Trophoblast cell (in vitro differentiated cells and primary cell): ENCODE measurements around the gene ZYX.

Experiments
- DNase-seq, 2 donors: peaks; one replicate each; pipeline ENCODE4 v3.0.0-alpha.2; 2016
- H2AFZ ChIP-seq: 2 replicates; pipeline ENCODE4 v1.6.1; 2013; ENCODE audit warnings: low read length, moderate library complexity, mild to moderate bottlenecking; ENCODE audit not compliant: insufficient read depth, poor library complexity
- H2AK5ac ChIP-seq: 2 replicates; pipeline ENCODE4 v1.6.1; 2013; ENCODE audit warnings: mild to moderate bottlenecking, low read length
- H2BK120ac ChIP-seq: 2 replicates; pipeline ENCODE4 v1.6.1; 2013; ENCODE audit warnings: low read length, mild to moderate bottlenecking, moderate library complexity; ENCODE audit not compliant: insufficient read depth, poor library complexity
- H2BK12ac ChIP-seq: 2 replicates; pipeline ENCODE4 v1.6.1; 2013; ENCODE audit warnings: mild to moderate bottlenecking, low read length, moderate library complexity
- H2BK5ac ChIP-seq: 2 replicates; pipeline ENCODE4 v1.6.1; 2013; ENCODE audit warnings: low read length, low read depth, moderate library complexity, mild to moderate bottlenecking; ENCODE audit not compliant: poor library complexity
- H3K14ac ChIP-seq: 2 replicates; pipeline ENCODE4 v1.6.1; 2013; ENCODE audit warnings: mild to moderate bottlenecking, low read length
- H3K18ac ChIP-seq: 2 replicates; pipeline ENCODE4 v1.6.1; 2013; ENCODE audit warnings: mild to moderate bottlenecking, low read length
- H3K23ac ChIP-seq: 2 replicates; pipeline ENCODE4 v1.6.1; 2013; ENCODE audit warnings: low read length
- H3K27ac ChIP-seq: 2 replicates; pipeline ENCODE4 v1.5.1; 2013; ENCODE audit warnings: low read depth, mild to moderate bottlenecking, inconsistent platforms, low read length, moderate library complexity
- H3K27me3 ChIP-seq: 2 replicates; pipeline ENCODE4 v1.6.1; 2013; ENCODE audit warnings: inconsistent platforms, mild to moderate bottlenecking, low read length, moderate library complexity; ENCODE audit not compliant: insufficient read depth
- H3K36me3 ChIP-seq, 2 experiments: 1 replicate in 1 of 2; 2 replicates in 1 of 2; pipeline ENCODE4 v1.6.1; 2013; ENCODE audit warnings: low read length in 2 of 2, mild to moderate bottlenecking in 2 of 2, moderate library complexity in 1 of 2; ENCODE audit not compliant: insufficient read depth in 2 of 2, control insufficient read depth in 1 of 2
- H3K4ac ChIP-seq: 2 replicates; pipeline ENCODE4 v1.6.1; 2013; ENCODE audit warnings: low read depth, mild to moderate bottlenecking, low read length, moderate library complexity
- H3K4me1 ChIP-seq, 2 experiments: 1 replicate in 1 of 2; 2 replicates in 1 of 2; pipeline ENCODE4 v1.6.1; 2013; ENCODE audit warnings: low read length in 2 of 2, mild to moderate bottlenecking in 2 of 2, moderate library complexity in 1 of 2; ENCODE audit not compliant: insufficient read depth in 2 of 2, control insufficient read depth in 1 of 2
- H3K4me2 ChIP-seq: 2 replicates; pipeline ENCODE4 v1.6.1; 2013; ENCODE audit warnings: inconsistent platforms, mild to moderate bottlenecking, low read length, moderate library complexity
- H3K4me3 ChIP-seq: 2 replicates; pipeline ENCODE4 v1.5.1; 2013; ENCODE audit warnings: mild to moderate bottlenecking, low read depth, low read length, inconsistent platforms
- H3K79me1 ChIP-seq: one replicate; pipeline ENCODE4 v1.6.1; 2013; ENCODE audit warnings: low read length
- H3K79me2 ChIP-seq: 2 replicates; pipeline ENCODE4 v1.6.1; 2013; ENCODE audit warnings: low read length, mild to moderate bottlenecking; ENCODE audit not compliant: control insufficient read depth, insufficient read depth, poor library complexity
- H3K9ac ChIP-seq: 2 replicates; pipeline ENCODE4 v1.6.1; 2013; ENCODE audit warnings: mild to moderate bottlenecking, low read length
- H3K9me3 ChIP-seq: 2 replicates; pipeline ENCODE4 v1.6.1; 2013; ENCODE audit warnings: low read depth, mild to moderate bottlenecking, control low read depth, inconsistent platforms, low read length; ENCODE audit not compliant: insufficient read depth
- H4K12ac ChIP-seq: 2 replicates; pipeline ENCODE4 v1.6.1; 2013; ENCODE audit warnings: low read depth, mild to moderate bottlenecking, low read length, moderate library complexity
- H4K8ac ChIP-seq: 2 replicates; pipeline ENCODE4 v1.6.1; 2013; ENCODE audit warnings: low read depth, mild to moderate bottlenecking, low read length, moderate library complexity
- H4K91ac ChIP-seq: one replicate; pipeline ENCODE4 v1.6.1; 2013; ENCODE audit warnings: low read depth, mild to moderate bottlenecking, low read length, moderate library complexity
- WGBS: extraction: QIAGEN DNeasy Blood & Tissue Kit; methylation state at CpG from one replicate; pipeline ENCODE4 v1.1.7; 2013; ENCODE audit warnings: missing lambda C conversion rate; ENCODE audit not compliant: insufficient read length, insufficient coverage; ENCODE audit errors: extremely low coverage; 5-methylcytosine and 5-hydroxymethylcytosine counted together

ZYX gene

GRCh38 chr7:143384661-143385631, 3.8 kb downstream of the ZYX start:
- peaks cover 27% of the 10 kb centered on the region for H3K79me1 ChIP-seq
- H3K23ac ChIP-seq = peak overlapping the region; percentile 94
- H3K14ac ChIP-seq = no peak overlapping the region
- H4K12ac ChIP-seq = no peak overlapping the region
- H3K79me2 ChIP-seq = peaks cover 41% of the 10 kb centered on the region
- H3K4me2 ChIP-seq = peak overlapping the region; percentile 68
- H2AK5ac ChIP-seq = no peak overlapping the region
- 100% methylated on average over 3 of the region's 14 CpGs for WGBS
- peaks cover 27 to 34% of the 10 kb centered on the region in 2 experiments for H3K4me1 ChIP-seq
- no peak overlapping the region for H2AFZ ChIP-seq
- peak overlapping the region; percentile 46 for H3K4me3 ChIP-seq
- H2BK12ac ChIP-seq = no peak overlapping the region
- H4K8ac ChIP-seq = no peak overlapping the region
- no peak overlapping the region for H2BK120ac ChIP-seq
- no peak overlapping the region for H3K27ac ChIP-seq
- peak overlapping the region; percentile 59 for H3K4ac ChIP-seq
- no peak overlapping the region for H3K9ac ChIP-seq
- H3K36me3 ChIP-seq = peaks cover 63 to 72% of the 10 kb centered on the region in 2 experiments
- no peak for DNase-seq
- H3K18ac ChIP-seq = no peak overlapping the region
- no peak overlapping the region for H4K91ac ChIP-seq
- peaks cover 3% of the 10 kb centered on the region for H3K9me3 ChIP-seq
- no peaks in the 10 kb centered on the region for H3K27me3 ChIP-seq
- H2BK5ac ChIP-seq = no peak overlapping the region

- Histone ChIP-seq H3K14ac (no peak overlapping the region), H4K91ac (no peak overlapping the region), H2BK120ac (no peak overlapping the region), H3K79me1 (peaks cover 21% of the 10 kb centered on the region), H3K27ac (no peak overlapping the region), H3K9ac (no peak overlapping the region), H3K79me2 (peaks cover 36% of the 10 kb centered on the region), H3K18ac (no peak overlapping the region), H2AFZ (no peak overlapping the region), H4K8ac (no peak overlapping the region), H2AK5ac (no peak overlapping the region), H3K9me3 (peaks cover 3% of the 10 kb centered on the region), H3K4me1 (peaks cover 27 to 34% of the 10 kb centered on the region in 2 experiments), H2BK12ac (no peak overlapping the region), H3K36me3 (peaks cover 74 to 82% of the 10 kb centered on the region in 2 experiments), H3K4ac (peak overlapping the region; percentile 7), H3K27me3 (no peaks in the 10 kb centered on the region), H2BK5ac (no peak overlapping the region), H3K4me3 (no peak overlapping the region), H4K12ac (no peak overlapping the region), H3K23ac (peak overlapping the region; percentile 27), H3K4me2 (peak overlapping the region; percentile 4)
- no CpG with 5 or more reads among the region's 19 CpGs for WGBS
- DNase-seq = peak; percentile 11 to 33
Observed at GRCh38 chr7:143385891-143386781, 5.0 kb downstream of the ZYX start.

- no peak overlapping the region for H3K4me3 ChIP-seq
- H3K14ac ChIP-seq = no peak overlapping the region
- H3K27me3 ChIP-seq = no peaks in the 10 kb centered on the region
- no peak overlapping the region for H4K12ac ChIP-seq
- no peak overlapping the region for H3K18ac ChIP-seq
- peaks cover 25% of the 10 kb centered on the region for H3K79me2 ChIP-seq
- H3K36me3 ChIP-seq = peaks cover 81 to 91% of the 10 kb centered on the region in 2 experiments
- H3K27ac ChIP-seq = no peak overlapping the region
- H2BK120ac ChIP-seq = no peak overlapping the region
- no peak overlapping the region for H2AK5ac ChIP-seq
- no peak overlapping the region for H3K4me2 ChIP-seq
- H3K9ac ChIP-seq = no peak overlapping the region
- H3K4me1 ChIP-seq = peaks cover 27 to 43% of the 10 kb centered on the region in 2 experiments
- H3K4ac ChIP-seq = no peak overlapping the region
- peaks cover 3% of the 10 kb centered on the region for H3K9me3 ChIP-seq
- no peak overlapping the region for H4K8ac ChIP-seq
- no peak for DNase-seq
- H4K91ac ChIP-seq = no peak overlapping the region
- no peak overlapping the region for H2AFZ ChIP-seq
- peaks cover 10% of the 10 kb centered on the region for H3K79me1 ChIP-seq
- H3K23ac ChIP-seq = no peak overlapping the region
- no peak overlapping the region for H2BK5ac ChIP-seq
- no peak overlapping the region for H2BK12ac ChIP-seq
- WGBS = no CpG with 5 or more reads among the region's 23 CpGs
Observed at GRCh38 chr7:143387156-143387975, 6.2 kb downstream of the ZYX start.

- Histone ChIP-seq H4K91ac (no peak overlapping the region), H3K4me3 (no peak overlapping the region), H3K18ac (no peak overlapping the region), H2AK5ac (no peak overlapping the region), H3K9ac (no peak overlapping the region), H3K4ac (no peak overlapping the region), H3K14ac (no peak overlapping the region), H3K9me3 (peaks cover 3% of the 10 kb centered on the region), H3K36me3 (peaks cover 80 to 88% of the 10 kb centered on the region in 2 experiments), H3K27me3 (no peaks in the 10 kb centered on the region), H3K79me1 (peaks cover 3% of the 10 kb centered on the region), H3K4me1 (peaks cover 20 to 37% of the 10 kb centered on the region in 2 experiments), H4K8ac (no peak overlapping the region), H3K79me2 (peaks cover 18% of the 10 kb centered on the region), H2BK120ac (no peak overlapping the region), H3K23ac (no peak overlapping the region), H4K12ac (no peak overlapping the region), H3K27ac (no peak overlapping the region), H2BK12ac (no peak overlapping the region), H3K4me2 (no peak overlapping the region), H2AFZ (no peak overlapping the region), H2BK5ac (no peak overlapping the region)
- no CpG with 5 or more reads among the region's 10 CpGs for WGBS
- DNase-seq = no peak
Observed at GRCh38 chr7:143388051-143388450, 6.9 kb downstream of the ZYX start.
